IMR-90 (cell line): ENCODE results near the gene MBNL3.

Experiments
- NFE2L2 ChIP-seq: fragments of 150-350 bp; IDR thresholded peaks from 2 replicates; pipeline ENCODE4 v1.6.1; 2016; ENCODE audit warnings: low read depth, mild to moderate bottlenecking, low read length
- POLR2A ChIP-seq: IDR thresholded peaks from 2 replicates; pipeline ENCODE4 v1.6.1; 2012; ENCODE audit warnings: mild to moderate bottlenecking, low read depth, low read length
- RAD21 ChIP-seq: IDR thresholded peaks from 2 replicates; pipeline ENCODE4 v1.6.1; 2012; ENCODE audit warnings: low read length, improper control_type of control experiment
- TF ChIP-seq, protein P1 (sequence below): conservative IDR thresholded peaks from 2 replicates; pipeline ENCODE4 v1.5.1; 2012; ENCODE audit warnings: mild to moderate bottlenecking, low read depth, low read length, improper control_type of control experiment

DNA sequence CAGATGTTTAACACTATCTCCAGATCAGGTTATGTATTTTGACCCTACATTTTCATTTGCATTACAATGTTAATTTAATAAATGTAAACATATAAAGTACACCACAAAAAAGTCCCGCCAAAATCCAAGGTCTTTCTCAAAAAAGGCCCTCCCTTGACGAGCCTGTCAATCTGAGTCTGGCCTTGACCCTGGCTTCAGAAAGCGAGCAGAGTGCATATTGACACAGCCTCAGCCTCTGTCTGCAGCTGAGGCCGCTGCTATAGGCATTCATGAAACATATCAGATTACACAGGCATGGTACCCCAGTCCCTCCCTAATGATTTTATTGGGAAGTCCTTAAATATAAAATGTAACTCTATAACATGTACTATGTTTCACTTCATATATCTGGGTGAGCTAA is 6.2 kb downstream of the MBNL3 start:
- no peak for TF ChIP-seq NFE2L2
- TF ChIP-seq, protein P1, sequence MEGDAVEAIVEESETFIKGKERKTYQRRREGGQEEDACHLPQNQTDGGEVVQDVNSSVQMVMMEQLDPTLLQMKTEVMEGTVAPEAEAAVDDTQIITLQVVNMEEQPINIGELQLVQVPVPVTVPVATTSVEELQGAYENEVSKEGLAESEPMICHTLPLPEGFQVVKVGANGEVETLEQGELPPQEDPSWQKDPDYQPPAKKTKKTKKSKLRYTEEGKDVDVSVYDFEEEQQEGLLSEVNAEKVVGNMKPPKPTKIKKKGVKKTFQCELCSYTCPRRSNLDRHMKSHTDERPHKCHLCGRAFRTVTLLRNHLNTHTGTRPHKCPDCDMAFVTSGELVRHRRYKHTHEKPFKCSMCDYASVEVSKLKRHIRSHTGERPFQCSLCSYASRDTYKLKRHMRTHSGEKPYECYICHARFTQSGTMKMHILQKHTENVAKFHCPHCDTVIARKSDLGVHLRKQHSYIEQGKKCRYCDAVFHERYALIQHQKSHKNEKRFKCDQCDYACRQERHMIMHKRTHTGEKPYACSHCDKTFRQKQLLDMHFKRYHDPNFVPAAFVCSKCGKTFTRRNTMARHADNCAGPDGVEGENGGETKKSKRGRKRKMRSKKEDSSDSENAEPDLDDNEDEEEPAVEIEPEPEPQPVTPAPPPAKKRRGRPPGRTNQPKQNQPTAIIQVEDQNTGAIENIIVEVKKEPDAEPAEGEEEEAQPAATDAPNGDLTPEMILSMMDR, result no peak
- no peak for TF ChIP-seq POLR2A
- TF ChIP-seq RAD21, result no peak
